ENCODE results near the gene CRYBB2.

- no peak for TF ChIP-seq POLR2A (IDR thresholded peaks at IDR 0.05; ENCODE audit: low read depth, low read length)
- TF ChIP-seq POLR2AphosphoS5 (IDR thresholded peaks at IDR 0.05; ENCODE audit: low read depth, low read length), result no peak
Measured at GRCh38 chr22:25235547-25236290, 16.3 kb downstream of the CRYBB2 start.

All from GM12892 (cell line).